ENCODE measurements around the gene TRIP10. TPM values are rescaled to one million over a fixed set of nuclear protein-coding genes. Genes with fewer than 3 reads are reported as not detected.
A peak's percentile ranks its signal among the peaks of the same experiment; 100 is the strongest.

The TRIP10 gene
- total RNA-seq, 4 donors from 2014 or later: 94.1 to 129 (median 104) TPM

- H3K36me3 ChIP-seq: peaks cover 0 to 31% of the 10 kb centered on the region in 2 donors
- peaks cover 0 to 49% (median 24%) of the 10 kb centered on the region in 3 donors for H3K4me1 ChIP-seq
- peak overlapping the region; percentile 78 to 98 (median 96) for H3K27ac ChIP-seq
- TF ChIP-seq POLR2AphosphoS5 (IDR thresholded peaks at IDR 0.05): no peak
- peak in 3 of 4 experiments; percentile 70 to 81 (median 73) for TF ChIP-seq CTCF (IDR thresholded peaks at IDR 0.05)
- H3K9me3 ChIP-seq: no peaks in the 10 kb centered on the region
- H3K27me3 ChIP-seq: no peaks in the 10 kb centered on the region
- ATAC-seq: peak; percentile 10
- H3K4me3 ChIP-seq: peak overlapping the region; percentile 57 to 81
- 40 to 57% methylated on average over 1 to 6 of the region's 25 CpGs for WGBS, 2 donors (ENCODE audit: low coverage in 1 of 2)
Measured at GRCh38 chr19:6736169-6736916, 3.1 kb upstream of the TRIP10 start.

GRCh38 chr19:6736917-6737283 lies 2.6 kb upstream of the TRIP10 start:
- no peak for ATAC-seq
- H3K36me3 ChIP-seq: peaks cover 0 to 25% of the 10 kb centered on the region in 2 donors
- 0% methylated on average over 6 to 7 of the region's 16 CpGs for WGBS, 2 donors (ENCODE audit: low coverage in 1 of 2)

DNA sequence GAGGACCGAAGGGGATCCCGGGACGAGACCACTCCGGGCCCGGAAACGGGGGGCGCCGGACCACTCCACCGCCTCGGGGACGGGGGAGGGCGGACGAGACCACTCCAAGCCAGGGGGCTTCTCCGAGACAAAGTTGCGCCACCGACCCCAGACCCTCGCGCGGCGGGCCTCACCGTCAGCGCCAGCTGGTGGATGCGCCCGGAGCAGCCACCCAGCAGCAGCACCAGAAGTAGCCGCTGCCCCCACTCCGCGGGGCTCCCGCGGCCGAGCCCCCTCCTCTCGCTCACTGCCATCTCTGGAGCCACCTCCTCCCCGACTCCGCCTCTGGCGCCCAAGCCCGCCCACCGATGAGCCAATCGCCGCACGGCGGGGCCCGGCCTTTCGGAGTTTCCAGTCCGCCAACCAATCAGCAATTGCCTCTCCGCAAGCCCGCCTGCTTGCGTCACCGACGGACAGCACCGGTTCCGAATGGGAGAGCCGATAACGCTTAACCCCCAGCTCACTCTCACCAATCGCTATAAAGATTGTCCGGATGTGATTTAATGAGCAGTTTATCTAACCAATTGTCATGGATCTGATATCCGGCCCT lies 2.1 kb upstream of the TRIP10 start, which contains the start of gene GPR108:
TSS of gene GPR108 (minus strand) at position 297 of the 589 bp plus-strand sequence. CDS start at position 293, 4 bp downstream.
- Histone ChIP-seq H3K36me3 (peaks cover 0 to 25% of the 10 kb centered on the region in 2 donors), H3K4me3 (peak within 1 kb of the TSS; percentile 57 to 81), H3K27ac (peak within 1 kb of the TSS; percentile 84 to 99 (median 98)), H3K27me3 (no peaks in the 10 kb centered on the region), H3K9me3 (no peaks in the 10 kb centered on the region), H3K4me1 (peaks cover 0 to 60% (median 24%) of the 10 kb centered on the region in 3 donors)
- peak in 1 of 4 experiments; percentile 4 for TF ChIP-seq CTCF (IDR thresholded peaks at IDR 0.05)
- no peak for TF ChIP-seq EP300 (IDR thresholded peaks at IDR 0.05)
- TF ChIP-seq POLR2A (IDR thresholded peaks at IDR 0.05): peak; percentile 52 to 66
- peak; percentile 62 for TF ChIP-seq POLR2AphosphoS5 (IDR thresholded peaks at IDR 0.05)
- peak; percentile 86 for ATAC-seq
- 0% methylated on average over 6 of the region's 55 CpGs; no CpG with 5 or more reads in 1 of the 2 donors for WGBS, 2 donors (ENCODE audit: low coverage in 1 of 2)

More at GRCh38 chr19:6736917-6737283, 2.6 kb upstream of the TRIP10 start:
- Histone ChIP-seq H3K27ac (peak overlapping the region; percentile 78 to 98 (median 96)), H3K9me3 (no peaks in the 10 kb centered on the region), H3K27me3 (no peaks in the 10 kb centered on the region), H3K4me1 (peaks cover 0 to 55% (median 24%) of the 10 kb centered on the region in 3 donors), H3K4me3 (peak overlapping the region; percentile 57 to 81)
- TF ChIP-seq EP300 (IDR thresholded peaks at IDR 0.05): no peak

DNA sequence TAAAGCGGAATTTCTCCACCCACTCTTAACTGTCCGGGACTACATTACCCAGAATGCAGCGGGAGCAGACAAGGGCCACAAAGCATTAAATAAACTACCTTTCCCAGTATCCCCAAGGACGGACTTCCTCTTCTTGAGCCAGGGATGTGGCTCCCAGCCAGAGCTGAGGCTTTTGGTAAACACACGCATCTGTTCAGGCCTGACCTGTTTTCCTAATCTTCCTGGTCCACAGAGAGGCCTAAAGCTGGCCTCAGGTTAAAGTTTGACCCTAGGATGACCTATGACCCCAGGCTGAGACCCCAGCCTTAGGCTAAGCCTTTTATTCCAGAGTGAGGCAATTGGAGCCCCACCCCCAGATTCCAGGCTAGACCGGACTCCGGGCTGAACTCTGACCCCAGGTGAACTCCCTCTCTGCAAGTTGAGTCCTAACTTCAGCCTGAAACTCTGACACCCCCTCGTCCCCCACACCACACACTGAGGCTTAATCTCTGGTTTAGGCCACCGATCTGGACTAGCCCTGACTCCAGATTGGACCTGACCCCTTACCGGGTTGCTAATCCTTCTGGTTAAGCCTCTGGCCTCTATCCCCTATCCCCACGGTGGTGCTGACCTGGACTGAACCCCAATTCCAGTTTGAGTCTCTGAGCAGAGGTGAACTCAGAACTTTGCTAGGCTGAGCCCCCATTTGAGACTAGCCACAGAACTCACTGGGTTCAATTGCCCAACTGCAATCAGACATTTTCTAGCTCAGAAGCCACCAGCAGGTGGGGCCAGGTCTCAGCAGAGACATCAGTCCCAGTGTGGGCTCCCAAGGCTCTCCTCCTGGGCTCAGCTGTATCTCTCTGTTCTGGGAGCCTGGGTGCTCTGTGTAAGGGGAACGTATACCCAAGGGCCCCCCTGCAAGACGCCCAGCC lies 1.4 kb upstream of the TRIP10 start:
- no peaks in the 10 kb centered on the region for H3K27me3 ChIP-seq
- peaks cover 0 to 67% (median 24%) of the 10 kb centered on the region in 3 donors for H3K4me1 ChIP-seq
- peak in 3 of 4 experiments; percentile 71 to 77 (median 75) for TF ChIP-seq CTCF (IDR thresholded peaks at IDR 0.05)
- peak in 1 of 2 donors; percentile 13 for TF ChIP-seq POLR2A (IDR thresholded peaks at IDR 0.05)
- no peak for TF ChIP-seq EP300 (IDR thresholded peaks at IDR 0.05)
- TF ChIP-seq POLR2AphosphoS5 (IDR thresholded peaks at IDR 0.05): peak; percentile 81
- H3K4me3 ChIP-seq: peak overlapping the region in 1 of 2 donors; percentile 93
- H3K36me3 ChIP-seq: peaks cover 0 to 25% of the 10 kb centered on the region in 2 donors
- peak overlapping the region; percentile 84 to 99 (median 92) for H3K27ac ChIP-seq
- no peaks in the 10 kb centered on the region for H3K9me3 ChIP-seq
- 5% methylated on average over 6 of the region's 13 CpGs; no CpG with 5 or more reads in 1 of the 2 donors for WGBS, 2 donors (ENCODE audit: low coverage in 1 of 2)
- peak; percentile 19 for ATAC-seq

Data from gastroesophageal sphincter (tissue), 4 donors.